ENCODE data around the gene C2orf76. TPM values are rescaled to one million over a fixed set of nuclear protein-coding genes. Genes with fewer than 3 reads are reported as not detected.

Gene C2orf76
- total and polyA plus RNA-seq, 2 experiments from 2014 or later = 16.6 to 17.6 TPM

DNA sequence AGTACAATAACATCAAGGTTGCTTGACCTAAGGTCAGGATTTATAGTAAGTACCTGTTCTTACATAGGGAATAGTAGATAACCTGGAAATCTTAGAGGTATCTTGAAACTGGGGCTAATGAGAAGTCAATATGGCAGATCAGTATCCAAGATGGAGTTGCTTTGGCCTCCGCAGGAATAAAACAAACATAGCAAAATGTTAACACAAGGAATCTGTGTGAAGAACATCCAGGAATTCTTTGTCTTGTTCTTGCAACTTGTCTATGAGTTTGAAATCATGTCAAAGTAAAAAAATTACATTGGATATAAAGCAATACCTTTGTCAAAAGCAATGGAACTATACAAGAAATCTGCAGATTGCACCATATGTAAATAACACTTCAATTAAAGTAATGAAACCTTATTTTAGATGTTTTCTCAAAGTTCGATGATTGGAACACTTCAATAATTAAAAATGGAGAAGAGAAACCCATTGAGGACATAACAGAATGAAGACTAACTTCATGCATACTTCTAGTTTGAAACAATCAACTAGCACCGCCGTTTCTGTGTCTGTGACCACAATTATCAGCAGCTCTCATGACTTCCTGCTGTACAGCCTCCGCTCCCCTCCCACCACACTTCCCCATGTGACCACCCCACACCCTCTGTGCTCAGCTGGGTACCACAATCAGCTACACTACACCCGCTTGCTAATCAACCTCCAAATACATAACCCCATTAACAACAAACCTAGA is 27.6 kb downstream of the C2orf76 start:
- Histone ChIP-seq H3K27me3 (no peaks in the 10 kb centered on the region), H3K4me3 (no peak overlapping the region), H2AFZ (no peak overlapping the region), H4K20me1 (ENCODE audit: insufficient read depth, poor library complexity, severe bottlenecking) (no peaks in the 10 kb centered on the region), H3K79me2 (no peaks in the 10 kb centered on the region), H3K4me1 (ENCODE audit: insufficient read depth) (no peaks in the 10 kb centered on the region), H3K27ac (no peak overlapping the region), H3K36me3 (replicated peaks; ENCODE audit: insufficient read depth, low read depth) (no peaks in the 10 kb centered on the region), H3K9me3 (ENCODE audit: low read depth) (no peaks in the 10 kb centered on the region), H3K9me2 (replicated peaks; ENCODE audit: insufficient read depth) (no peaks in the 10 kb centered on the region), H3K4me2 (no peak overlapping the region)
- TF ChIP-seq EZH2 (IDR thresholded peaks at IDR 0.05; ENCODE audit: borderline replicate concordance) (no peak), EZH2phosphoT487 (IDR thresholded peaks at IDR 0.05; ENCODE audit: low read depth, severe bottlenecking, unreplicated experiment) (no peak), CTCF (IDR thresholded peaks at IDR 0.05; ENCODE audit: poor library complexity) (no peak)
- no peak for DNase-seq (ENCODE audit: low spot score)
- 79% methylated on average over 6 of the region's 6 CpGs for WGBS (ENCODE audit: low lambda C conversion rate, missing lambda C conversion rate)

GRCh38 chr2:119338272-119338671 is 28.4 kb downstream of the C2orf76 start:
- no peaks in the 10 kb centered on the region for H3K4me1 ChIP-seq (ENCODE audit: insufficient read depth)
- no peak for TF ChIP-seq CTCF (IDR thresholded peaks at IDR 0.05; ENCODE audit: poor library complexity)
- no peak for TF ChIP-seq EZH2 (IDR thresholded peaks at IDR 0.05; ENCODE audit: borderline replicate concordance)
- TF ChIP-seq EZH2phosphoT487 (IDR thresholded peaks at IDR 0.05; ENCODE audit: low read depth, severe bottlenecking, unreplicated experiment) = no peak
- H3K36me3 ChIP-seq (replicated peaks; ENCODE audit: insufficient read depth, low read depth) = no peaks in the 10 kb centered on the region
- H3K9me3 ChIP-seq (ENCODE audit: low read depth) = no peaks in the 10 kb centered on the region
- no peaks in the 10 kb centered on the region for H3K27me3 ChIP-seq
- 85% methylated on average over 2 of the region's 2 CpGs for WGBS (ENCODE audit: low lambda C conversion rate, missing lambda C conversion rate)
- no peaks in the 10 kb centered on the region for H3K9me2 ChIP-seq (replicated peaks; ENCODE audit: insufficient read depth)
- no peak for DNase-seq (ENCODE audit: low spot score)
- no peak overlapping the region for H3K4me2 ChIP-seq
- no peaks in the 10 kb centered on the region for H4K20me1 ChIP-seq (ENCODE audit: insufficient read depth, poor library complexity, severe bottlenecking)
- H3K4me3 ChIP-seq = no peak overlapping the region
- H3K27ac ChIP-seq = no peak overlapping the region
- H2AFZ ChIP-seq = no peak overlapping the region
- H3K79me2 ChIP-seq = no peaks in the 10 kb centered on the region

DNA sequence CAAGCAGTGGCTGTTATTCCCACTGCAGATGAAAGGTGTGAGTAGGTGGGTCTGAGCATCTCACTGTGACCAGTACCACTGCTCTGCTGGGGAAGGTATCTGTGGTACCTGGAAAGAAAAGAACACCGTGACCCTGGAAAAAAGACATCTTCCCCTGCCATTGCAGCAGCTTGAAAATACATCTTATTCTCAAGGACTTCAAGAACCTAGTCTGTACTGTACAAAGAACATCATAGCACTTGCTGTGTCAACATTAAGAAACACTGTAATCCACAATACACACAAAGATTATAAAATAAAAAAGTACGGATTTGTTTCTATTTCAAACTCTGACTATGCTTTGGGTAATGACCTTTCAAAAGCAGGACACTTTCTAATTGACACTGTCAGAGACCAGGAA is 28.9 kb downstream of the C2orf76 start:
- DNase-seq (ENCODE audit: low spot score) = no peak
- TF ChIP-seq CTCF (IDR thresholded peaks at IDR 0.05; ENCODE audit: poor library complexity) (no peak), EZH2phosphoT487 (IDR thresholded peaks at IDR 0.05; ENCODE audit: low read depth, severe bottlenecking, unreplicated experiment) (no peak), EZH2 (IDR thresholded peaks at IDR 0.05; ENCODE audit: borderline replicate concordance) (no peak)
- Histone ChIP-seq H3K4me1 (ENCODE audit: insufficient read depth) (no peaks in the 10 kb centered on the region), H3K4me2 (no peak overlapping the region), H4K20me1 (ENCODE audit: insufficient read depth, poor library complexity, severe bottlenecking) (no peaks in the 10 kb centered on the region), H3K9me3 (ENCODE audit: low read depth) (no peaks in the 10 kb centered on the region), H3K9me2 (replicated peaks; ENCODE audit: insufficient read depth) (no peaks in the 10 kb centered on the region), H3K36me3 (replicated peaks; ENCODE audit: insufficient read depth, low read depth) (no peaks in the 10 kb centered on the region), H2AFZ (no peak overlapping the region), H3K79me2 (no peaks in the 10 kb centered on the region), H3K27ac (no peak overlapping the region), H3K4me3 (no peak overlapping the region), H3K27me3 (no peaks in the 10 kb centered on the region)
- 88% methylated on average over 2 of the region's 2 CpGs for WGBS (ENCODE audit: low lambda C conversion rate, missing lambda C conversion rate)

Measured in hepatocyte (in vitro differentiated cells).